Calu3 (cell line): ENCODE data around the gene SSX3. TPM values are rescaled to one million over a fixed set of nuclear protein-coding genes. Genes with fewer than 3 reads are reported as not detected.
"Not testable (repeated sequence)": the region's sequence is repeated elsewhere in the genome, so short reads cannot be mapped to it uniquely, and the experiment has no call there.

Experiments used
- Bru-seq: library from RNA; stranded (reverse); fragments of 400-500 nt; gene quantifications from one replicate; lab custom pipeline; 2021; lab: Mats Ljungman, UMichigan
- BruChase-seq, 2 experiments: library from RNA; stranded (reverse); fragments of 400-500 nt; gene quantifications; one replicate each; lab custom pipeline; 2021; lab: Mats Ljungman, UMichigan
- BruUV-seq: library from RNA; stranded (reverse); fragments of 400-500 nt; replicated peaks from 2 replicates; lab custom pipeline; 2021; lab: Mats Ljungman, UMichigan
- CTCF ChIA-PET: fragments of 300-600 bp; sonication (Branson Sonifier 250); formaldehyde crosslinking; loops from one replicate; lab custom pipeline; 2022; ENCODE audit warnings: antibody characterized with exemption; lab: Charles Lee
- DNase-seq: peaks from one replicate; pipeline ENCODE4 v3.0.0; 2022
- H3K27ac Mint-ChIP-seq: one replicate; pipeline ENCODE4 v1.8.0; 2022; ENCODE audit warnings: mixed read lengths; ENCODE audit not compliant: unreplicated experiment
- H3K27me3 Mint-ChIP-seq: one replicate; pipeline ENCODE4 v1.8.0; 2022; ENCODE audit warnings: mixed read lengths; ENCODE audit not compliant: unreplicated experiment
- H3K36me3 Mint-ChIP-seq: one replicate; pipeline ENCODE4 v1.8.0; 2022; ENCODE audit warnings: mild to moderate bottlenecking, moderate library complexity, mixed read lengths; ENCODE audit not compliant: insufficient read depth, unreplicated experiment
- H3K4me1 Mint-ChIP-seq: one replicate; pipeline ENCODE4 v1.8.0; 2022; ENCODE audit warnings: mild to moderate bottlenecking, low read depth, mixed read lengths; ENCODE audit not compliant: unreplicated experiment
- H3K4me3 Mint-ChIP-seq: one replicate; pipeline ENCODE4 v1.8.0; 2022; ENCODE audit warnings: mild to moderate bottlenecking, low read depth, moderate library complexity, mixed read lengths; ENCODE audit not compliant: unreplicated experiment
- H3K9me3 Mint-ChIP-seq: one replicate; pipeline ENCODE4 v1.8.0; 2022; ENCODE audit warnings: low read depth, mixed read lengths; ENCODE audit not compliant: unreplicated experiment
- intact Hi-C: fragments of 100-400 bp; cut with micrococcal nuclease; formaldehyde crosslinking; loops from one replicate; pipeline ENCODE4 v1.10.0; 2022; ENCODE audit not compliant: unreplicated experiment
- long read RNA-seq: library from polyadenylated mRNA; stranded (forward); transcript quantifications from one replicate; pipeline ENCODE4 v2.0.0, GENCODE V29; 2022
- total RNA-seq: library from RNA; stranded (reverse); gene quantifications from 2 replicates; pipeline ENCODE4 v1.2.3, GENCODE V29; 2022

The SSX3 gene, protein sequence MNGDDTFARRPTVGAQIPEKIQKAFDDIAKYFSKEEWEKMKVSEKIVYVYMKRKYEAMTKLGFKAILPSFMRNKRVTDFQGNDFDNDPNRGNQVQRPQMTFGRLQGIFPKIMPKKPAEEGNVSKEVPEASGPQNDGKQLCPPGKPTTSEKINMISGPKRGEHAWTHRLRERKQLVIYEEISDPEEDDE
- total RNA-seq (not detected in 2 replicates), Bru-seq, nascent RNA (not detected), BruChase-seq, experiment 1, labeled RNA remaining after a 6-hour chase (not detected), BruChase-seq, experiment 2, labeled RNA remaining after a 2-hour chase (not detected)
- long read RNA-seq: 0 reads

DNA sequence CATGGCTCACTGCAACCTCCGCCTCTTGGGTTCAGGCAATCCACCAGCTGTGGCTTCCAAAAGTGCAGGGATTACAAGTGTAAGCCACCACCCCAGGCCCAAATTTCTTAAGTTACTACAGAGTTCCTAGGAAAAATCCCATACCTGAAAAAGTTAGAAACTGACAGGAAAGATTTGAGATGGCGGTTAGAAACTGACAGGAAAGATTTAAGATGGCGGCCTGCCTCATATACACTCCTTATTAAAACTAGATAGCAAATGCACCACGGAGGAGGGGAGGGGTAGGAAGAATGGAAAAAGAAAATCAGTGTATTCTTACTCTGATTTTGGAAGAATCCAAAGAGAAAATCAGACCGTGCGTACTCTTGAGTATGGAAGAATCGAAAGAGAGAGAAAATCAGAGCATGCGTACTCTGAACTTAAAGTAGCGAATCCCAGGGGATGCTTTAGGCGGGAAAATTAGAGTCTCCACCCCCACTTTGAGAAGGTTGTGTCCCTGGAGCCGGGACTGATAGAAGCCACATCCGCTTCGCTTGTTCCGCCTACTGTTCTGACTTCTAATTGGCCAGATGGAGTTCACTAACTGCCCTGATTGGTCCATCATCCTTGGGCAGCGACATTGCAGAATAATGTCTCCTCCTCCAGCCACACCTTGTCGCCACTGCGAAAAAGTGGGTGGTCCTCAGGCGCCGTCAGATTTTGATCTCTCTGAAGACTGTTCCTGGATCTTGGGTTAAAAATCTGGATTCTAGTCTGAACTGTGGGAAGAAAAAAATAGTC lies at the start of gene SSX3:
Gene SSX3 (minus strand): TSS at position 389 of the 780 bp plus-strand sequence. CDS start 1,454 bp downstream, outside the sequence.
- H3K4me1 Mint-ChIP-seq, H3K27ac Mint-ChIP-seq, intact Hi-C loops, CTCF ChIA-PET, DNase-seq, H3K4me3 Mint-ChIP-seq, BruUV-seq, H3K9me3 Mint-ChIP-seq, H3K36me3 Mint-ChIP-seq: not testable (repeated sequence)
- peaks cover 24% of the 10 kb centered on the region for H3K27me3 Mint-ChIP-seq

DNA sequence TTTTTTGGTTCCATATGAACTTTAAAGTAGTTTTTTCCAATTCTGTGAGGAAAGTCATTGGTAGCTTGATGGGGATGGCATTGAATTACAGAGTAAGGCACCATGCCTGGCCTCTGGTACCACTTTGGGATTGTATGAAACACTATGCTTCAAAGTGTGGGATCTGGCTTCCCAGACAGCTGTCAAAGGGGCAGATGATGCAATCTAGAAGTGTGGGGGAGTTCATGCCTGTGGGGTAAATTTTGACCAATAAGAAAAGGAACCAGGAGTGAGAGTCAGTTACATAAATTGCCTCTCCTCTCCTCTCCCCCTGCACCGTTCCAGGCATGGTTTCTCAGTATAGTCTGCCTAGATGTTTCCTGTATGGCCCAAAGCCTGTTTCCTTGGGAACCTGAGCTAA lies 41.3 kb upstream of the SSX3 start:
- H3K27ac Mint-ChIP-seq, H3K27me3 Mint-ChIP-seq, DNase-seq, CTCF ChIA-PET, H3K9me3 Mint-ChIP-seq, H3K36me3 Mint-ChIP-seq, H3K4me1 Mint-ChIP-seq, BruUV-seq, intact Hi-C loops, H3K4me3 Mint-ChIP-seq: not testable (repeated sequence)

DNA sequence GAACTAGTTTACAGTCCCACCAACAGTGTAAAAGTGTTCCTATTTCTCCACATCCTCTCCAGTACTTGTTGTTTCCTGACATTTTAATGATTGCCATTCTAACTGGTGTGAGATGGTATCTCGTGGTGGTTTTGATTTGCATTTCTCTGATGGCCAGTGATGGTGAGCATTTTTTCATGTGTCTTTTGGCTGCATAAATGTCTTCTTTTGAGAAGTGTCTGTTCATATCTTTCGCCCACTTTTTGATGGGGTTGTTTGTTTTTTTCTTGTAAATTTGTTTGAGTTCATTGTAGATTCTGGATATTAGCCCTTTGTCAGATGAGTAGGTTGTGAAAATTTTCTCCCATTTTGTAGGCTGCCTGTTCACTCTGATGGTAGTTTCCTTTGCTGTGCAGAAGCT lies 40.4 kb upstream of the SSX3 start:
- intact Hi-C loops, H3K4me1 Mint-ChIP-seq, H3K9me3 Mint-ChIP-seq, H3K4me3 Mint-ChIP-seq, H3K27me3 Mint-ChIP-seq, CTCF ChIA-PET, BruUV-seq, H3K27ac Mint-ChIP-seq, H3K36me3 Mint-ChIP-seq, DNase-seq: not testable (repeated sequence)

DNA sequence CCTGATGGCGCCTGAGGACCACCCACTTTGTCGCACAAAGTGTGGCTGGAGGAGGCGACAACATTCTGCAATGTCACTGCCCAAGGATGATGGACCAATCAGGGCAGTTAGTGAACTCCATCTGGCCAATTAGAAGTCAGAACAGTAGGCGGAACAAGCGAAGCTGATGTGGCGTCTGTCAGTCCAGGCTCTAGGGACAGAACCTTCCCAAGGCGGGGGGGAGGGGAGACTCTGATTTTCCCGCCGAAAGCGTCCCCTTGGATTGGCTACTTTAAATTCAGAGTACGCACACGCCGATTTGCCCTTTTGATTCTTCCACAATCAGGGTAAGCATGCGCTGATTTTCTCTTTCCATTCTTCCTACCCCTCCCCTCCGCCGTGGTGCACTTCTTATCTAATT lies 26.7 kb upstream of the SSX3 start, which contains the start of gene SSX4:
Gene SSX4 (plus strand): TSS at position 301 of the 400 bp plus-strand sequence. CDS start 515 bp downstream, outside the sequence.
- intact Hi-C loops, BruUV-seq, H3K27ac Mint-ChIP-seq, H3K27me3 Mint-ChIP-seq, H3K36me3 Mint-ChIP-seq, H3K4me3 Mint-ChIP-seq, CTCF ChIA-PET, H3K9me3 Mint-ChIP-seq, H3K4me1 Mint-ChIP-seq, DNase-seq: not testable (repeated sequence)

DNA sequence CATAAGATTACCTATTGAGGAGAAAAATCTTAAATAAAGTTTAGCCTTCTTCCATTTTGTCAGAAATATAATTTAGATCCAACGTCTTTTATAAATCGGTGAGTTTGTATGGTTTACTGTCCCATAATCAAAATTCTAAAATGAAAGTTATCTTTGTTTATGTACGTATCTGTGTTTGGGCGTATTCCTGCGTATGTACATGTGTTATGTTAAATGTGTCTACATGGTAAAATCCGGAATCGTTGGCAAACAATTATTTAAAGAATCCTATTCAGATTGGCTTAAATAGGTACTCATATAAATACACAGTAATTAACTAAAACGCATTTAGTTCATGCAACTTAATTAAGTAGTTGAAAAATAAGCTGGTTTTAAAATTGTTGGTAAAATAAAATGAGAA lies 13.9 kb upstream of the SSX3 start:
- BruUV-seq, H3K36me3 Mint-ChIP-seq, H3K4me1 Mint-ChIP-seq, CTCF ChIA-PET, H3K27me3 Mint-ChIP-seq, H3K27ac Mint-ChIP-seq, DNase-seq, H3K9me3 Mint-ChIP-seq, H3K4me3 Mint-ChIP-seq, intact Hi-C loops: not testable (repeated sequence)

DNA sequence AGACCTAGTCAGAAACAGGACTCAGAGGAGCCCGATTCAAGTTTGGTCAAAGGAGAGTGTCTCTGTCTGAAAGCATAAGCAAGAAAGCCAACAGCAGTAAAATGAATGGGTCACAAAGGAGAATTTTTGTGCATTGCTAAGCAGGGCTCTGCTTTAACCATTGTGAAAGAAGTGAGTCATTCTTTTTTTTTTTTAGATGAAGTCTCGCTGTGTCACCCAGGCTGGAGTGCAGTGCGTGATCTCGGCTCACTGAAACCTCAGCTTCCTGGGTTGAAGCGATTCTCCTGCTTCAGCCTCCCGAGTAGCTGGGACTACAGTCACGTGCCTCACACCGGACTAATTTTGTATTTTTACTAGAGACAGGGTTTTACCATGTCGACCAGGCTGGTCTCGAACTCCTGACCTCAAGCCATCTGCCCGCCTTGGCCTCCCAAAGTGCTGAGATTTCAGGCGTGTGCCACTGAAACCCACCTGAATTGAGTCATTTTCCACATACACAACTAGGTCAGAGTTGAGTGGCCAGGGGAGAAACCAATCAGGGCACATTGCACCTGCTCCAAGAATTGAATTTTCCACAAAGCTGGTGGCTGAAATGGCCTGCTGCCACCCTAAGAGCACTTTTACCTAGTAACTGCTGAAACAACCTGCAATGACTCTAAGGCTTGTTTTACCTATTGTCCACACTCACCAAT lies 11.4 kb upstream of the SSX3 start:
- H3K27ac Mint-ChIP-seq, H3K9me3 Mint-ChIP-seq, CTCF ChIA-PET, DNase-seq, intact Hi-C loops, H3K27me3 Mint-ChIP-seq, BruUV-seq, H3K36me3 Mint-ChIP-seq, H3K4me1 Mint-ChIP-seq, H3K4me3 Mint-ChIP-seq: not testable (repeated sequence)

DNA sequence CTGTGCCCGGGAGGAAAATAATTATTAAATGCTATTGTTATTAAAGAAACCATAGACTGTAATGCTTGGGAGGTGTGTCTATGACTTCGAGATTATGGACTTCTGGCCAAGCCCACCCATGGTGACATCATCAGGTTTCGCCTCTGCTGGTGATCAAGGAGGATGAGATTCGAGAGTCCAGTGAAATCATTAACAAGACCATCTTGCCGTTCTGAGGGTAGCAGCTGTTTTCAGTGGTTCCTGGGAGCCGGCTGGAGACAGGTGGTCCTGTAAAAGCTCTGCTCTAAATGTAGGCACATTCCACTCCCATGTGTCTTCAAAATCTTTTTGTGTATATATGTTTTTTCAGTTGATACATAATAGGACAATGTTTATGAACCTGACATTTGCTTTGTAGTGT lies 2.8 kb upstream of the SSX3 start:
- H3K27ac Mint-ChIP-seq, intact Hi-C loops, DNase-seq, H3K9me3 Mint-ChIP-seq, H3K36me3 Mint-ChIP-seq, H3K4me1 Mint-ChIP-seq, BruUV-seq, H3K4me3 Mint-ChIP-seq, CTCF ChIA-PET: not testable (repeated sequence)
- peaks cover 14% of the 10 kb centered on the region for H3K27me3 Mint-ChIP-seq
